HepG2 (cell line): ENCODE data around the gene FUT4. TPM values are rescaled to one million over a fixed set of nuclear protein-coding genes. Genes with fewer than 3 reads are reported as not detected.
A peak's percentile ranks its signal among the peaks of the same experiment; 100 is the strongest.

Experiments used
- CHD2 ChIP-seq: IDR thresholded peaks from 2 replicates; pipeline ENCODE4 v1.6.1; 2011; ENCODE audit warnings: low read depth, low read length, improper control_type of control experiment
- NFYC ChIP-seq: IDR thresholded peaks from 2 replicates; pipeline ENCODE4 v1.6.1; 2016; ENCODE audit warnings: missing genetic modification reagents, missing compliant biosample characterization
- PHF21A ChIP-seq: sonication (generic); formaldehyde crosslinking; IDR thresholded peaks from 2 replicates; pipeline ENCODE4 v1.5.0; 2020; ENCODE audit warnings: mild to moderate bottlenecking, missing genetic modification reagents
- ZHX2 ChIP-seq, 2 experiments: sonication (generic) in 1 of 2; formaldehyde crosslinking in 1 of 2; IDR thresholded peaks; 2 replicates each; pipeline versions ENCODE4 v1.6.1 to v1.9.0; 2014 to 2022; ENCODE audit warnings: antibody characterized with exemption in 1 of 2, borderline replicate concordance in 1 of 2, inconsistent platforms in 1 of 2, low read depth in 1 of 2, missing genetic modification reagents in 1 of 2
- ZNF430 ChIP-seq: sonication (generic); formaldehyde crosslinking; IDR thresholded peaks from 2 replicates; pipeline ENCODE4 v1.9.0; 2021; ENCODE audit warnings: mild to moderate bottlenecking, missing genetic modification reagents
- polyA plus RNA-seq, 8 experiments: library from polyadenylated mRNA; depleted of rRNA in 3 of 8; stranded (reverse) in 7 of 8; unstranded in 1 of 8; fragments of >200 nt; fragmentation: Illumina TruSeq in 4 of 8; extraction: Trizol in 4 of 8; gene quantifications; 2 replicates each; pipeline versions ENCODE4 v1.2.1 to v1.2.3, GENCODE V29; 2011 to 2016; ENCODE audit warnings: low read depth in 4 of 8, missing spikeins in 1 of 8, mixed read lengths in 1 of 8; ENCODE audit not compliant: insufficient read depth in 1 of 8
- total RNA-seq, 5 experiments: library from RNA; depleted of rRNA; stranded (reverse); fragments of >200 nt; fragmentation: Illumina TruSeq; extraction: Trizol; gene quantifications; 2 replicates each; pipeline ENCODE4 v1.2.3, GENCODE V29; 2016; ENCODE audit warnings: low read depth in 1 of 5

FUT4 gene
- total and polyA plus RNA-seq, 2 of the 13 experiments (the other 11 are each of a cell fraction or from before 2014, with no cell fraction given): 0.28 to 0.60 TPM

- TF ChIP-seq ZHX2 (IDR thresholded peaks at IDR 0.05; ENCODE audit: low read depth) (no peak), ZHX2 (CRISPR knock-in tag; IDR thresholded peaks at IDR 0.05; ENCODE audit: borderline replicate concordance) (no peak), CHD2 (no peak), NFYC (CRISPR knock-in tag) (0 out of 2 replicates have a peak, but pooled peaks have one; percentile 27), PHF21A (CRISPR knock-in tag) (0 out of 2 replicates have a peak, but pooled peaks have one; percentile 8), ZNF430 (CRISPR knock-in tag) (peak; percentile 65; the same call in 1 of the 2 replicates)
These were observed at the start of gene FUT4 (continued) for GRCh38 chr11:94543695-94544645.
